ENCODE measurements around the gene CGNL1. TPM values are rescaled to one million over a fixed set of nuclear protein-coding genes. Genes with fewer than 3 reads are reported as not detected.

The CGNL1 gene
- polyA plus RNA-seq, 10 donors, result 7.8 to 14.0 (median 9.1) TPM

DNA sequence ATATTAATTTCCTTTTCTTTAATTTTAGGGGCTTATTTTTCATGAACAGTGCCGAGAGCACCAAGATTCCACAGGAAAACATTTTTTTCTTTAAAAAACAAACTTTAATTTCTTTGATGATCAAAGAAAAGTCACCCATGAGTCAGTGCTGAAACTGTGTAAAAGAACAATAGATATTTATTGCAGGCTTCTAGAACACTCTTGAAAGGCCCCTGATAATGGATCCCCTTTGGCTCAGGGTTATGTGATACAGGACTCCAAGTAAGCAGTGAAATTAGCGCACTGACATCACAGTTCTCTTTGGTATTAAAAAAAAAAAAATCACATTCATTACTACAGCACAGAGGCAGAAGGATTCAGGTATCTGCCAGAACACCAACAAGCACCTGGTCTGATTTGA, 149.3 kb downstream of the CGNL1 start:
- DNase-seq, result no peak

- no peak for DNase-seq
Observed at GRCh38 chr15:57526076-57526475, 149.8 kb downstream of the CGNL1 start.

GRCh38 chr15:57526615-57527014, 150.3 kb downstream of the CGNL1 start:
- no peak for DNase-seq

DNA sequence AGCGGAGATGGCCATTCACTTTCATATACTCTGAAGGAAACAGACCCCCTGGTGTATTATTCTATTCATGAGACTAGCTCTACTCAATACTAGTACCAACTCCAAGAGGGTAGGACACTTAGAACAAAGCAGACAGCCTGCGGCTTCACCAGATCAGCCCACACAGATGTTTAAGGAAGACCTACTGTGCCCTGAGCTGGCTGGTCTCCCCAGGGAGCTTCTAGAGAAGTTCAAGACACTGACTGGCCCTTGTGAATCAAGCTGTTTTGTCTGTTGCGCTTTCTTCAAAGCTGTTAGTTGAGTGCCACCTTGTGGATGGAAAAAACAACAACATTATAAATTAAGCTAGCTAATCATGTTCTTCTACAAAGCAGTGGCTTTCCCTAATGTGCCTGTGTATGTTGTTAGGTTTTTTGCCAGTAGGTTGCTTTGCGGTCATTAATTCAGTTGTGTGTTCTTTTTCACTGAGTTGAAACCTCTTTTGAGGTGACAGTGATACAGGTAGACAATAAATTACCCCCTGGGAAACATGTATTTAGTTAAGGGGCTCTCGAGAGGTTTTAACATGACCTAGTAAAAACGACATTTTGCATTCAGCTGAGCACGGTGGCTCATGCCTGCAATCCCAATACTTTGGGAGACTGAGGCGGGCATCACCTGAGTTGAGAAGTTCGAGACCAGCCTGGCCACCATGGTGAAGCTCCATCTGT, 151.2 kb downstream of the CGNL1 start:
- DNase-seq, result peak; percentile 77 to 88 (median 80)

- DNase-seq, result no peak
Observed at GRCh38 chr15:57528940-57529565, 152.7 kb downstream of the CGNL1 start.

DNA sequence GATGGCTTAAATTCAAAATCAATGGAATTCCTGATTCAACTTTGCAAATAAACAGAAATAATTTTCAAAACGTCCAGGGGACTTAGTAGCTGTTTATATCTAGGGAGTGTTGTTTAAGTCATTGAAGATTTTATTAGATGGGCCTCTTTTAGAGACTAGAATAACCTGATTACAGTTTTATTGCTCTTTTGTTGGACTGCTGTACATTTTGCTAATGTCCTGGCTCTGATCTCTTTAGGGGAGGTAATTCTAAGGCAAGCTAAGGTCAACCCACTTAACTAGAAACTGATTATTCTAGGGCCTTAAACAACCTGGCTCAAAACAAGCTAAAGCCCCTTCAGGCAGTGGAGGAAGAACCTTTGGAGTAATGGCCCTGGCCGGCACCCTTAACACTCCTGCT, 153.4 kb downstream of the CGNL1 start:
- DNase-seq, result no peak

GRCh38 chr15:57532731-57533447, 156.6 kb downstream of the CGNL1 start:
- no peak for DNase-seq

- no peak for DNase-seq
Observed at GRCh38 chr15:57533448-57533799, 157.1 kb downstream of the CGNL1 start.

- no peak for DNase-seq
Observed at GRCh38 chr15:57534281-57534680, 158.0 kb downstream of the CGNL1 start.

DNA sequence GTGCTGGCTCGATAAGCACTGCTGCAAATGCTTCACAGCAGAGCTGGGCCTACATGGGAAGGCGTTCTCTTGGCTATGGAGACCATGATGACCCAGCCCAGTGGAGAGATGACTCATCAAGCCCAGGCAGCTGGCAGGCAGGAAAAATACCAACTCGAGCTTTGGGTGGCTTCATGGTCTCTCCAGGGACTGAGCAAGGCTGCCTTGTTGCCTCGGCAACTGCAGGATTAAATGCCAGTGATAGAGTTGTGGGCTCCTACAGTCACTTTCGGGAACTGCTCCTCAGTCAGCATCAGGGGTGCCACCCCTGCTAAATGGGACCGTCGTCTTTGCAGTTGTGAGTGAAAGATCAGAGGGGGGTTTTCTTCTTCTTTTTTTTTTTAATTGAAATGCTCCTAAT, 160.8 kb downstream of the CGNL1 start:
- DNase-seq, result peak in 2 of 3 donors; percentile 33 to 60

GRCh38 chr15:57537488-57538264, 161.4 kb downstream of the CGNL1 start:
- no peak for DNase-seq

DNA sequence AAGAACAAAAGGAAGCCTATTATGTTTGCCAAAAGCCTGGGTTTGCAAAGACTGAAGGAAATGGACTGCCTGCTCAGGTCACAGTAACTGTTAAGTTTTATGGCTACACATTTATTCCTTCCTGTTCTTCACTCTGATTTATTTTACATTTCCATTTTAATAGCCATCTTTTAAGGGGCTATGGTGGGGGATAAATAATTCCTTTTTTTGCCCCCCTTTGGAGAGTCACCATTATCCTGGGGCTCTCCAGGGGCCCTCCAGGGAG, 161.9 kb downstream of the CGNL1 start:
- DNase-seq, result no peak

- DNase-seq, result no peak
Observed at GRCh38 chr15:57538821-57539220, 162.5 kb downstream of the CGNL1 start.

DNA sequence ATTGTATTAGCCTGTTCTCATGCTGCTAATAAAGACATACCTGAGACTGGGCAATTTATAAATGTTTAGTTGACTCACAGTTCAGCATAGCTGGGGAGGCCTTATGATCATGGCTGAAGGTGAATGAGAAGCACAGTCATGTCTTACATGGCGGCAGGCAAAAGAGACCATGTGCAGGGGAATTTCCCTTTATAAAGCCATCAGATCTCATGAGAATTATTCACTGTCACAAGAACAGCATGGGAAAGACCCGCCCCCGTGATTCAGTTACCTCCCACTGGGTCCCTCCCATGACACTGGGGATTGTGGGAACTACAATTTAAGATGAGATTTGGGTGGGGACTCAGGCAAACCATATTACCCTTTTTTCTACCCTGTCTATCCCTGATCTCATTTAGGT, 163.9 kb downstream of the CGNL1 start:
- DNase-seq, result no peak

DNA sequence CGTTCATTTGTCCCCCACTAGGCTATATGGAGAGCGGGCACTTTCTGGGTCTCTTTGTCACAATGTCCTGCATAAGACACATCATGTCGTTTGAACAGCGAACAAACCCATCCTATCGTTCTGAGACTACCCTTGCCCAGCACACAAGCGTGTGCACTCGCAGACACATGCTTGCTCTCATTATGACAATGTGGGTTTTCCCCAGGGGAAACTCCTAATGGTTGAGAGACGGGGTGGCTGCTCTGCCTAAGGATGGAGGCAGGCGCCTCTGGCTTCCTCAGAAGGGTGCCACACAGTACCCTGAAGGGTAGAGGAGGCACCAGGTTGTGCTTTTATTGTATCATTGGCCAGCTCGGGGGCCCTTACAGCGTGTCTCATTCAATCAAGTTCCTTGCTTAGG, 164.4 kb downstream of the CGNL1 start:
- no peak for DNase-seq

DNA sequence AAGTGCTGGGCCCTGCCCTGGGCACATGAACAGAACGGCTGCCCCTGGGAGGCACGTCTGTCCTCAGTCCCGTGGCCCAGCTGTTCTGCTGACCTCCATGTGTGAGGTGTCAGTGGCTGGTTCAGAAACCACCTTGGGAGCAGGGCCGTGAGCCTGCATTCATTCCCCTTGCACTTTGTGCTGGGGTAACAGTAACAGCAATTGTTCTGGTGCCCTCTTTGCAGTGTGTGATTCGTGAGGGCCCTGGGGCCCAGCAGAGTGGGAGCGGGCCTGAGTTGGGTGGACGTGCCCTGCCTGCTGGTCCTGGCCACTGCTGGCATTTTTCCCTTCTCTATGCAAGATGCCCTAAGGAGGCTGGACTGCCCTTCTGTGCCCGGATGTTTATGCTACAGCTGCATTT, 165.0 kb downstream of the CGNL1 start:
- DNase-seq, result no peak

- peak; percentile 56 to 84 (median 58) for DNase-seq
Observed at GRCh38 chr15:57541805-57542504, 165.7 kb downstream of the CGNL1 start.

DNA sequence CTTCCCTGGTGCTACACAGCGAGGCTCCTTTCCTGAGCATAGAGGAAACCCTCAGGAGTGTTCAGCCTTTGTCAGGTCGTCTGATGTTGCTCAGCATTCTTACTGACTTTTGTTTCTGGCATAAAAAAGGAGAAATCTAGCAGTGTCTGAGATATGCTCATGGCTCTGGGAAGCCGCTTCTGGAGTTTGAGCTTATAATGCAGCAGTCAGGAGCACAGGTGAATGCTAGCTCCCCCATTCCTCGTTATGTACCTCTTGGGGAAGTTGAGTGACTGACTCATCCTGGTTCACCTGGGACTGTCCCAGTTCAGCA, 166.2 kb downstream of the CGNL1 start:
- DNase-seq, result no peak

DNA sequence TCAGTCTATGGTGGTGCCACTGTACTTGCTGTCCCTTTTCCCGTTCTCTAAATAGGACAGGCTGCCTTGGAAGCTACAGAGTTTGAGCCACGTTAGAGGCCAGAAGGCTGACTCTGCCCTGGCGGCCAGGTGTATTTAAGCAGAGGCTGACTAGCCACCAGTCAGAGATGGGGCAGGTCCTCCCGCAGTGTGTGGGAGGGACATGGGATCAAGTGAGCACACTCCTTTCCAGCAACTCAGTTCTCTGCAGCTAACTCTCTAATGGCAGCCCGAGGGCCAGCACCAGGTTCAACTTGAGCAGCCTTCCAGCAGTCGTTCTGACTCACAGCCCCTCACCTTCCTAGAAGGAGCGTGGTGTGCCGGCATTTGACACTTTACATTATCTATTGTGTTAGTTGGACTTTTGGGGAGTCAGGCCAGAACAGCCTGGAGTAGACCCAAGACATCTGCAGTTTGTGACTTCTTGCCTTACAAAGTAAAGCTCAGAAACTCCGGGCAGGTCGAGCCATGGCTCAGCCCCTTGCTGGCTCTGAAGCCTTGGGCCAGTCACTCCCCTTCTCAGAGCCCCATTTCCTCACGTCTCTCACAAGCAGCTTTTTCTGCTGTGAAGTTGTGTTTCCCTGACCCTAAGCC, 168.7 kb downstream of the CGNL1 start:
- DNase-seq, result peak in 1 of 3 donors; percentile 78

DNA sequence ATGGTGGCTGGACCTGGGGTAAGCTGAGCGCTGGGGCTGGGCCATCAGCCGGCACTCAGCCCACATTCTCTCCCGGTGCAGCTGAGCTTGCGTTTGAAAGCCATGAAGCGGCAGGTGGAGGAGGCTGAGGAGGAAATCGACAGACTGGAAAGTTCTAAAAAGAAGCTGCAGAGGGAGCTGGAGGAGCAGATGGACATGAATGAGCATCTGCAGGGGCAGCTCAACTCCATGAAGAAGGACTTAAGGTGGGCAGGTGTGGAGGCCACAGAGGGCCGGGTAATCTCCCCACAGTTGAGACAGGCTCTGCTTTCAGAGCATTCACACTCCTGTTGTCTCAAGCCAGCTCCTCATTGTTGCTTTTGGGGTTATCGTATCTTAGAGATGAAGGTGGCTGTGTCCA, 169.7 kb downstream of the CGNL1 start:
- DNase-seq, result no peak

DNA sequence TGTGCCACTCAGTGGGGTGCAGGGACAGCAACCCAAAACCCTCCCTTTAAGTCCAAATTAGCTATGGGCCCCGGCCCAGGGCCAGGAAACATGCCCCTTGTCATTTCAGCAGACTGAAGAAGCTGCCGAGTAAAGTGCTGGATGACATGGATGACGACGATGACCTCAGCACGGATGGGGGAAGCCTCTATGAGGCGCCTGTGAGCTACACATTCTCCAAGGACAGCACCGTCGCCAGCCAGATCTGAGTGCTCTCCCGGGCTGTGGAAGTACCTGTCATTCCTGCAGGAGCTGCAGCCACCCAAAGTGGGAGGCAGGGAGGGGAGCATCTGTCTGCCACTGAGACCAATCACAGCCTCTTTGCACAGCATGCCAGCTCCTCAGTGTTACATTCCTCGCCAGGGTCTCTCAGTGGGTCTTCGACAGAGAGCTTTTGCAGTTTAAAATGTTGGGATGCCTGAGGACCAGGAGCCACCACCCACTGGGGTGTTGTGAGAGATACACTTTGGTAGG, 171.0 kb downstream of the CGNL1 start:
- DNase-seq, result no peak

DNA sequence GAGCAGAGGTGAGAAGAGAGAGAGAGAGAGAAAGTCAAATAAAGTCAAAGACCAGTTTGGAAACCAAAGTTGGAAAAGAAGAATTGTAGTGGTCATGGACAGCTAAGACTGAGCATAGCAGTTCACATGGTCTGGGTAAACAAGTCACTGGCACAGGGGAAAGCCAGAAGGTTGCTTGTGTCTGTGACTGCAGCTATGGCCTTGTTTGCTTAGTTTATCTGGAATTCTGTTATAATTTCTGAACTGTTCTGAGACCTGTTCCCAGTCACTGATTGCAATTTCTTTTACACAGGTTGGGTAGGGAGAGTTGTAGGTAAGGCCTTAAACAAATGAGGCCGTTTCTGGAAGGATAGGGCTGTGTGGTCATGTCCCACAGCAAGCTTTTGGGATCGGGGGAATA, 172.0 kb downstream of the CGNL1 start:
- DNase-seq, result no peak
